Inferior parietal cortex (tissue), 1 donor: ENCODE data around the gene SH3BGR.

Source experiments
- DNase-seq: peaks from one replicate; pipeline ENCODE4 v3.0.0-alpha.2; 2016; ENCODE audit errors: extremely low spot score

Gene SH3BGR

DNA sequence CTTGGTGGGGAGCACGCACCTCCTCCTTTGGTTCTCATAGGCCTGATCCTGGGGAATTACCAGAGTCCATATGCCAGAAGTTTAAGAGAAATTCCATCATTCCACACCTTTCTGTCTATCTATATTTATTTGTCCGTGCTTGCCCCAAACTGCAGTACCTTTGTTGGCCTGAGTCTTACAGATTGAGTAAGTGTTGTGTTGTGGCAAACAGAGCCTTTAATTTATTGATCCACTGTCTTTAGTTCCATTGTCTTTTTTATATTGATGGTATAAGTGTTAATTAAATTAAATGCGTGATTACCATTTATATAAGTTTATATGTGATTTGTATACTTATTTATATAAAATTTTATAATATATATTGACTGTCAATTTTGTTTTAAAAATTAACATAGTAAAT, 4.9 kb downstream of the SH3BGR start:
- no peak for DNase-seq

GRCh38 chr21:39461419-39461818, 9.6 kb downstream of the SH3BGR start:
- DNase-seq, result no peak

DNA sequence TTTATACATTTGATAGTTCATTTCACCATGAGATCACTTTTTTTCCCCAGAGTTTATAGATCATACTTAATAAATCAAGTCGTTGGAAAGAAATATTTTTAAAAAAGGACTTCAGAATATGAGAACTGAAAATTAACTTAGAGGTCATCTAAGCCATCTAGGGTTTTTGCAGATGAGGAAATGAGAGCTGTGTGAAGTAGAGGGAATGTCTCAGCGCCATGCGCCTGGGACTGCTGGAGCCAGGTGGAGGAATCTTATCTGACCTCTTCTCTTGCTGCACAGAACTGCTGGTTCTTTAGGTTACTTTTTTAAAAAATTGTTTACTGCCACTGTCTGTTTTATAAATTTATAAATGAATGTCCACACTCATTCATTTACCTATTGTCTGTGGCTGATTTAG, 11.5 kb downstream of the SH3BGR start:
- no peak for DNase-seq

DNA sequence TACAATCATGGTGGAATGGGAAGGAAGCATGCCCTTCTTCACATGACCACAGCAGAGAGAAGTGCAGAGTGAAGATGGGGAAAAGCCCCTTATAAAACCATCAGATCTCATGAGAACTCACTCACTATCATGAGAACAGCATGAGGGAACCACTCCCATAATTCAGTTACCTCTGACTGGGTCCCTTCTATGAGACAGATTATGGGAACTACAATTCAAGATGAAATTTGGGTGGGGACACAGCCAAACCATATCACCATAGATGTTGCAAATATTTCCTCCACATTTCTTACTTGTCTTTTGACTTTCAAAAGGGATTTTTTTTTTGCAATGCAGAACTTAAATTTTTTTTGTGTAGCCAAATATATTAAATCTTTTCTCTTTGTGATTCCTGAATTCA, 14.8 kb downstream of the SH3BGR start:
- DNase-seq, result no peak

- DNase-seq, result no peak
These were observed 16.0 kb downstream of the SH3BGR start for GRCh38 chr21:39467746-39468145.

DNA sequence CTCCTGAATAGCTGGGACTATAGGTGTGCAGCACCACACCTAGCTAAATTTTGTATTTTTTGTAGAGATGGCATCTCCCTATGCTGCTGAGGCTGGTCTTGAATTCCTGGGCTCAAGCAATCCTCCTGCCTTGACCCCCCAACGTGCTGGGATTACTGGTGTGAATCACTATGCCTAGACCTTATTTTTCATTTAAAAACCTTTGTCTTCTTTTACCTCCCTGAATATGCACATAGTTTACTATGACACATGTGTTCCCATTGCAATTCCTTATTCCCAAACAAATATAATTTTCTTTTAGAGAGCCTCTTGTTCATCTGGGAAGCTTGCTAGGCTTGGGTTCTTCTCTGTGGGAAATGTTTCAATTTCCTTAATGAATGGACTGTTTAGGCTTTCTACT, 16.8 kb downstream of the SH3BGR start:
- no peak for DNase-seq

DNA sequence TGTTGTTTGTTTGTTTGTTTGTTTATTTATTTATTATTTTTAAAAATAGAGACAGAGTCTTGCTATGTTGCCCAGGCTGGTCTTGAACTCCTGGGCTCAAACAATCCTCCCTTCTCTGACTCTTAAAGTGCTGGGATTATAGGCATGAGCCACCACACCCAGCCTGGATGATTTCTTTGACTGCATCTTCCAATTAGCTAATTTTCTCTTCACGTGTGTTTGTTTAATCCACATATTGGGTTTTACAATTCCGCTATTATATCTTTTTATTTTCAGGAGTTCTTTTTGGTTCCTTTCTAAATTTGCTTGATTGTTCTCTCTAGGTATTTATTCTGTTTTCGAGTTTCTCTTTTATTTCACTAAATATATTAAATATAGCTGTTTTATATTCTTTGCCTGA, 19.8 kb downstream of the SH3BGR start:
- no peak for DNase-seq

DNA sequence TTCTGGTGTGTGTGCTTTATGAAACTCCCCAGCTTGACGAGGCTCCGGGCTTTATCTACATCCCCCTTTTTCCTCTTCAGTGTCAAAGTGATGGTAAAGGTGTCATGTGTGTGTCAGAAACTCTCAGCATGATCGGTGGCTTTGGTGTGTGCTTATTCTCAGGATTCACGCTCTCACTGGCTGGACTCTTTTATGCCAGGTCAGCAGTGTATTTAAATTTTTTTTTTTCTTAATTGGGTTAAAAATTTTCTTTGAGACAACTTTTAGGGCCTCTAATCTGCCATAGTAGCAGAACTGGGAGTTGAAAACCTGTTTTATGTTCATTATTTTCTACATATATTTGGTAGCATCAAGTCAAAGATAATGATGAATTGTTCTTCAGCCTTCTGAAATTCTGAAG, 21.0 kb downstream of the SH3BGR start:
- no peak for DNase-seq

GRCh38 chr21:39474611-39475010, 22.8 kb downstream of the SH3BGR start:
- DNase-seq, result no peak

DNA sequence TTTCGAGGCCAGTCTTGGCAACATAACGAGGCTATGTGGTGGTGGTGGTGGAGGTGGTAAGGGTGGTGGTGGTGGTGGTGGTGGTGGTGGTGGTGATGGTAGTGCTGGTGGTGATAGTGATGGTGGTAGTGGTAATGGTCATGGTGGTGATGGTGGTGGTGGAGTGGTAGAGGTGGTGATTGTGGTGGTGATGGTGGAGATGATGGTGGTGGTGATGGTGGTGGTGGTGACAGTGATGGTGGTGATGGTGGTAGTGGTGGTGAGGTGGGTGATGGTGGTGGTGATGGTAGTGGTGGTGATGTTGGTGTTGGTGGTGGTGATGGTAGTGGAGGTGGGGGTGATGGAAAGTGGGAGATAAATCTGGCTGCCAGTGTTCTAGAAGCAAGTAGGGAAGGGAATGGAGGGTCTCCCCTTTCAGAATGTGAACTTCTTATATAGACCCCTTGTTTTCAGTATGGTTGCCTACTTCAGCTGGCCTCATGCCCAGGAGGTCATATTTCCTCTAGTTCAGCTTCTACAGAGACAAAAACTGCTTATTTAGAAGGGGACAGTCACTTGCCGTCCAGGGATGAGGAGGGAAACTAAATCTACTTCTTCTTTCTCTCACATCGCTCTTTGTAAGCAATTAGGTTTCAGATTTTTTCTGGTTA, 27.5 kb downstream of the SH3BGR start:
- DNase-seq, result no peak

DNA sequence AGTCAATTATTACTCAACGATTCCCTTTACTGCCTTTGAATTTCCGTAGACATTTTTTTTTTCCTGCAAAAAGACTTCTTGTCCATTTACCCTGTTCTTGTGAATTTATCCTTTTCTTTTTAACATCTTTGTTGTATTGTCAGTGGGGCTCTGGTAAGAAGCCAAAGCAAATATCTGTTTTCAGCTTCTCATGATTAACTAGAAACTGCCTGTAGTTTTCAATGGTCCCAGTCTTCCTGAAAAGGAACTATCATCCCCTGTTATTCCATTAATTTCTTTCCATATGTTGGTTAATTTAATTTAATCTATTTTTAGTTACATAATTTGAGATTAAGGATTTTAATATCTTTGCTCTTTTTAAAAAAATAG, 28.0 kb downstream of the SH3BGR start:
- DNase-seq, result no peak

DNA sequence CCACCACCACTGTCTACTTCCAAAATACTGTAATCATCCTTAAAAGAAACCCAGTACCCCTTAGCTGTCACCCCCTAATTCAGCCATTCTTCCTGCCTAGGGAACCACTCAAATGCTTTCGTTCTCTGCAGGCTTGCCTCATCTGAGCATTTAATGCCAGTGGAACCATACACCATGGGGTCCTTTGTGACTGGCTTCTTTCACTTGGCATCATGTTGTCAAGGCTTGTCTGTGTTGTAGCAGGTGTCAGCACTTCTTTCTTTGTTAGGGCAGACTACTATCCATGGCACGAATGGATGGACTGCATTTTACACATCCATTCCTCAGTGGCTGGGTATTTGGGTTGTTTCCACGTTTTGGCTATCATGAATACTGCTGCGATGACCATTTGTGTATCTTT, 28.5 kb downstream of the SH3BGR start:
- no peak for DNase-seq

DNA sequence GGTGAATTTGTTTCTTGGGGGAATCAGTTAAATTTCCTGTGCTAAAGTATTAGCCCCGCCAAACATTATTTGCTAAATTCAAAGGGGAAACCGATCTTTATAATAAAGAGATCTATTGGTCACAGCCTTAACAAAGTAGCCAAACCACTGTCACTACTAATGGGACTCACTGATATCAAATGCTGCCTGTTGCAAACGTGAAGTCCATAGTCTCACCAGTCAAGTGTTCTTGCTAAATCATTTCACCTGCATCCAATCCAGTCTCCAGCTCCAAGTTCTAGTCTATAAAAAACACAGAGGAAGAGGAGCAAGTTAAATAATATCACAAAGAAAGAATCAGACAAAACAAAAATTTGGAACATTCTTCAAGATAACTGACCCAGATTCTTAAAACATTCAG, 30.1 kb downstream of the SH3BGR start:
- no peak for DNase-seq

DNA sequence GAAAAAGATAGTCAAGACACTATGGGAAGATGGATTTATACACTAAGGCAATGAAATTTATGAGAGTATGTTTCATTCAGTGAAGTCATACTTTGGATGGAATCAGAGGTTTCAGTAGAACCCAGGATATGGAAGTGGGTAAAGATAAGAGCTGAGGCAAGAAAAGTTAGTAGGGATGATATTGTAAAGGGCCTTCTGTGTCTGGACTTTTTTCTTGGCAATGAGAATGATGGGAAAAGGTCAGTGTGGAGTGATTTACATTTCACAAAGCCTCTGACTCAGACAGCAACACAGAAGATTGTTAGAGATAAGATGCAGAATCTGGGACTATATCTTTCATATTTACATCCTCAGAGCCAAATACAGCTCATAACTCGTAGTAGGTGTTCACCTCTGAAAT, 32.1 kb downstream of the SH3BGR start:
- no peak for DNase-seq

GRCh38 chr21:39484711-39485276, 33.0 kb downstream of the SH3BGR start:
- no peak for DNase-seq

DNA sequence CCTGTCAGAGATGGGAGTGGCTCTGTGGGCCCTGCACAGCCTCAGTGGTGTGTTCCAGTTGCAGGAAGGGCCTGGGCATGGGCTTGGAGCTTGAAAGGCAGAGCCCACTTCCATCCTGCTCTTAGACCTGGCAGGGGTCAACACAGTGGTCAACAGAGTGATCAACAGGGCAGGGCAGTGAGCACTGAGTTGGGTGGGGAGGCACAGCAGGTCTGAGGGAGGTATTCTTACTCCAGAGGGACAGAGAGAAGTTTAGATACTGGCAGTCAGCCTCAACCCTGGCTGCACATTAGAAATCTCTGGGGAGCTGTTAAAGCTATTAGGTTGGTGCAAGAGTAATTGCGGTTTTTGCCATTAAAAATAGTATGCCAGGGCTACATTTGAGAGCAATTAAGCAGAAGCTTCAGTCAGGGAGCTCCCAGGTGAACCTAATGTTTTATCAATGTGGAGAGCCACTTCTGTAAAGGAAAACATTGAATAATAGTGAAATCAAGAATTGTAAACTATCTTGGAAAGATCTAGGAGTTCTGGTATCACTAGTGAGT, 37.7 kb downstream of the SH3BGR start:
- DNase-seq, result no peak

GRCh38 chr21:39499156-39499555, 47.4 kb downstream of the SH3BGR start:
- DNase-seq, result no peak

- peak; percentile 28 for DNase-seq
These were observed 50.9 kb downstream of the SH3BGR start for GRCh38 chr21:39502631-39503030.

DNA sequence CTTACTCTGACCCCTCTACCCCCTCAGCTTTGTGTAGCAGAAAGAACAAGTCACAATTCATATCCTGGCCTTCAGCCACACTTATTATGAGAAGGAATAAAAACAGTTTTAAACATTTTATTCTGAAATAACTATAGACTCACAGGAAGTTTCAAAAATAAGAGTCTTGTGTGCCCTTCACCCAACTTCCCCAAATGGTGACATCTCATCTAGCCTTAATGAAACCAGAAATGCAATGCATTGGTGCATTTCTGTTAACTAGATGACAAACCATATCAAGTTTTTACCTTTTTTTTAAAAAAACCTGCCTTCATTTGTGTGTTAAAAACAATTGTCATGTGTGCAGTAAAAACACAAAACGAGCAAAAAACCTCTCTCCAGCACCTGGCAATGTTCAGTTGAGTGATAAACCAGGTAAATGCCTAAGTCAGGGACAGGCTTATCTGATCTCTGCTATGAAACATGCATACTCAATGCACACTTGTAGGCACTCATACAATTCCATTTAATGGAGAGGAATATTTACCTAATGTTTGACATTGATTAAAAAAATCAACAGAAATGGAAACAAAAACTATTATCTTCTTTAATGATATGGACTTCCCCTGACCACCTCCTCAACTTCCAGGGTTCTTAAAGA, 51.5 kb downstream of the SH3BGR start:
- DNase-seq, result no peak

- no peak for DNase-seq
These were observed 52.5 kb downstream of the SH3BGR start for GRCh38 chr21:39504230-39504629.

DNA sequence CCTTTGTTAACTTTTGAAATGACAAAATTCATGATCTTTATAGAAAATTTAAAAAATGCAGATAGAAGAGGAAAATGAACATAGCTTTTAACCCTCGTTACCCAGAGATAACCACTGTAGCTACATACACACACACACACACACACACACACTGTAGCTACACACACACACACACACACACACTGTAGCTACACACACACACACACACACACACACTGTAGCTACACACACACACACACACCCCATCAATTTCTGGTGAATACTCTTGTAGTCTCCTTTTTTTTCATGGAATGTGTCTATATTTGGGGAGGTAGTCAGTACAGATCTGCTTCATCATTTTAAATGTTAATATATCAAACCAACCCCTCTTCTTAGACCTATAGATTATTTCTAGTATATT, 58.5 kb downstream of the SH3BGR start:
- DNase-seq, result no peak

GRCh38 chr21:39511102-39511501, 59.3 kb downstream of the SH3BGR start:
- DNase-seq, result no peak

- no peak for DNase-seq
These were observed 62.0 kb downstream of the SH3BGR start for GRCh38 chr21:39513735-39514134.
